Esophagus muscularis mucosa (tissue), 4 donors: ENCODE measurements around the gene LRRC43. TPM values are rescaled to one million over a fixed set of nuclear protein-coding genes. Genes with fewer than 3 reads are reported as not detected.

Source experiments
- DNase-seq: peaks from one replicate; pipeline ENCODE4 v3.0.0-alpha.2; 2017; ENCODE audit errors: extremely low spot score
- H3K27ac ChIP-seq, 4 donors: fragments of 200-600 bp; sonication (generic); replicated peaks in 1 of 4; 1 replicate in 3 of 4; 2 replicates in 1 of 4; pipeline ENCODE4 v1.5.1; 2016 to 2019; ENCODE audit warnings: mild to moderate bottlenecking in 1 of 4
- H3K27me3 ChIP-seq, 4 donors: fragments of 200-600 bp; sonication (generic); one replicate each; pipeline versions ENCODE4 v1.5.1 to v1.6.0; 2016 to 2019
- H3K36me3 ChIP-seq, 4 donors: fragments of 200-600 bp; sonication (generic); one replicate each; pipeline ENCODE4 v1.5.1; 2016 to 2019
- H3K4me1 ChIP-seq, 4 donors: fragments of 200-600 bp; sonication (generic); one replicate each; pipeline ENCODE4 v1.5.1; 2016 to 2019
- H3K4me3 ChIP-seq, 4 donors: fragments of 200-600 bp; sonication (generic); 1 replicate in 2 of 4; 2 replicates in 2 of 4; pipeline ENCODE4 v1.5.1; 2016 to 2019; ENCODE audit warnings: mild to moderate bottlenecking in 4 of 4, moderate library complexity in 1 of 4
- H3K9me3 ChIP-seq, 4 donors: fragments of 200-600 bp; sonication (generic); 1 replicate in 3 of 4; 2 replicates in 1 of 4; pipeline ENCODE4 v1.5.1; 2016 to 2019
- EP300 ChIP-seq: sonication (generic); formaldehyde crosslinking; IDR thresholded peaks from one replicate; pipeline ENCODE4 v1.6.1; 2017; ENCODE audit warnings: antibody characterized with exemption
- POLR2A ChIP-seq: fragments of 450-650 bp; IDR thresholded peaks from one replicate; pipeline ENCODE4 v1.6.1; 2017; ENCODE audit warnings: antibody characterized with exemption, moderate library complexity, mild to moderate bottlenecking, low read depth
- POLR2AphosphoS5 ChIP-seq, 2 donors: sonication (generic); formaldehyde crosslinking; IDR thresholded peaks; one replicate each; pipeline ENCODE4 v1.6.1; 2017; ENCODE audit warnings: antibody characterized with exemption in 2 of 2
- WGBS: methylation state at CpG from one replicate; pipeline ENCODE4 v1.1.5; 2018; 5-methylcytosine and 5-hydroxymethylcytosine counted together
- intact Hi-C: fragments of 100-400 bp; cut with DNase I; formaldehyde crosslinking; loops from one replicate; pipeline ENCODE4 v1.15.1; 2023
- total RNA-seq, 4 donors: library from RNA; depleted of rRNA; stranded (reverse); fragments of >200 nt; gene quantifications; one replicate each; pipeline versions ENCODE4 v1.1.0 to v1.2.1, GENCODE V29; 2016
- TF ChIP-seq, protein P1 (sequence below), 3 experiments: fragments of 200-600 bp in 2 of 3; fragments of 450-650 bp in 1 of 3; sonication (generic) in 2 of 3; IDR thresholded peaks; one replicate each; pipeline ENCODE4 v1.5.1; 2017 to 2019; ENCODE audit warnings: antibody characterized with exemption in 3 of 3, mild to moderate bottlenecking in 2 of 3, moderate library complexity in 1 of 3

LRRC43 gene
- total RNA-seq, 4 donors from 2014 or later = 0.99 to 2.5 (median 1.3) TPM; not detected in 1

GRCh38 chr12:122232691-122233090, 49.8 kb downstream of the LRRC43 start:
- H3K27ac ChIP-seq = no peak overlapping the region
- peaks cover 40 to 87% (median 75%) of the 10 kb centered on the region in 4 donors for H3K36me3 ChIP-seq
- intact Hi-C loops = no loop called here
- no peaks in the 10 kb centered on the region for H3K9me3 ChIP-seq
- TF ChIP-seq EP300 = no peak
- no peak for TF ChIP-seq POLR2AphosphoS5 (IDR thresholded peaks at IDR 0.05)
- TF ChIP-seq, protein P1, sequence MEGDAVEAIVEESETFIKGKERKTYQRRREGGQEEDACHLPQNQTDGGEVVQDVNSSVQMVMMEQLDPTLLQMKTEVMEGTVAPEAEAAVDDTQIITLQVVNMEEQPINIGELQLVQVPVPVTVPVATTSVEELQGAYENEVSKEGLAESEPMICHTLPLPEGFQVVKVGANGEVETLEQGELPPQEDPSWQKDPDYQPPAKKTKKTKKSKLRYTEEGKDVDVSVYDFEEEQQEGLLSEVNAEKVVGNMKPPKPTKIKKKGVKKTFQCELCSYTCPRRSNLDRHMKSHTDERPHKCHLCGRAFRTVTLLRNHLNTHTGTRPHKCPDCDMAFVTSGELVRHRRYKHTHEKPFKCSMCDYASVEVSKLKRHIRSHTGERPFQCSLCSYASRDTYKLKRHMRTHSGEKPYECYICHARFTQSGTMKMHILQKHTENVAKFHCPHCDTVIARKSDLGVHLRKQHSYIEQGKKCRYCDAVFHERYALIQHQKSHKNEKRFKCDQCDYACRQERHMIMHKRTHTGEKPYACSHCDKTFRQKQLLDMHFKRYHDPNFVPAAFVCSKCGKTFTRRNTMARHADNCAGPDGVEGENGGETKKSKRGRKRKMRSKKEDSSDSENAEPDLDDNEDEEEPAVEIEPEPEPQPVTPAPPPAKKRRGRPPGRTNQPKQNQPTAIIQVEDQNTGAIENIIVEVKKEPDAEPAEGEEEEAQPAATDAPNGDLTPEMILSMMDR (IDR thresholded peaks at IDR 0.05) = no peak
- TF ChIP-seq POLR2A = no peak
- no peak for DNase-seq
- H3K27me3 ChIP-seq = no peaks in the 10 kb centered on the region
- no peaks in the 10 kb centered on the region for H3K4me1 ChIP-seq
- WGBS = 91% methylated on average over 10 of the region's 10 CpGs
- H3K4me3 ChIP-seq = no peak overlapping the region

- Histone ChIP-seq H3K36me3 (peaks cover 52 to 97% (median 88%) of the 10 kb centered on the region in 4 donors), H3K9me3 (no peaks in the 10 kb centered on the region), H3K4me1 (no peaks in the 10 kb centered on the region), H3K27me3 (no peaks in the 10 kb centered on the region), H3K4me3 (no peak overlapping the region), H3K27ac (no peak overlapping the region)
- TF ChIP-seq, protein P1 (IDR thresholded peaks at IDR 0.05) = no peak
- no peak for TF ChIP-seq EP300
- TF ChIP-seq POLR2AphosphoS5 (IDR thresholded peaks at IDR 0.05) = no peak
- no peak for TF ChIP-seq POLR2A
- WGBS = 85% methylated on average over 7 of the region's 7 CpGs
- DNase-seq = no peak
- intact Hi-C loops = no loop called here
Measured at GRCh38 chr12:122235741-122236140, 52.8 kb downstream of the LRRC43 start.

GRCh38 chr12:122238861-122239260, 55.9 kb downstream of the LRRC43 start:
- H3K27me3 ChIP-seq = no peaks in the 10 kb centered on the region
- intact Hi-C loops = no loop called here
- WGBS = 98% methylated on average over 5 of the region's 5 CpGs
- no peak overlapping the region for H3K27ac ChIP-seq
- TF ChIP-seq EP300 = no peak
- no peak overlapping the region for H3K4me3 ChIP-seq
- H3K9me3 ChIP-seq = no peaks in the 10 kb centered on the region
- DNase-seq = no peak
- peaks cover 43 to 97% (median 85%) of the 10 kb centered on the region in 4 donors for H3K36me3 ChIP-seq
- no peaks in the 10 kb centered on the region for H3K4me1 ChIP-seq

DNA sequence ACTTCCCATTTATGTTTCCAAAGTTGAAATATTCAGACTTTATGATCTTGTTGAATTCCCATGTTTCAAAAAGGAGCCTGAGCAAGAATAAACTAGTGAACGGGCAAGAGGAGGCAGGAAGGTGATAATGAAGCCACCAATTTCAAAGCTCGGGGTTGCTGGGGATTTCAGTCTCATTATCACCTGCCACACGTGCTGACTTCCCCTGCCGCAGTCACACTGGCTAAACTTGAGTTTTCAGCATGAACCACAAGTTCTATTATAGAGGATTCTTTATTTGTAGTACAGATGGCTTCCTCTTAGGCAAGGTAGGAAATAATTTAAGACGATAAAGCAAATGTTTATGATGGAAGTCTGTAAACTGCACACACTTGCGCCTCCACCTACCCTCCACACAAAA, 61.0 kb downstream of the LRRC43 start:
- Histone ChIP-seq H3K9me3 (no peaks in the 10 kb centered on the region), H3K4me3 (no peak overlapping the region), H3K4me1 (no peaks in the 10 kb centered on the region), H3K27me3 (no peaks in the 10 kb centered on the region), H3K36me3 (peaks cover 34 to 83% (median 63%) of the 10 kb centered on the region in 4 donors), H3K27ac (no peak overlapping the region)
- WGBS = 90% methylated on average over 6 of the region's 6 CpGs
- DNase-seq = no peak
- intact Hi-C loops = no loop called here
- TF ChIP-seq, protein P1 (IDR thresholded peaks at IDR 0.05) = no peak
- TF ChIP-seq POLR2A (no peak), POLR2AphosphoS5 (IDR thresholded peaks at IDR 0.05) (no peak), EP300 (no peak)

DNA sequence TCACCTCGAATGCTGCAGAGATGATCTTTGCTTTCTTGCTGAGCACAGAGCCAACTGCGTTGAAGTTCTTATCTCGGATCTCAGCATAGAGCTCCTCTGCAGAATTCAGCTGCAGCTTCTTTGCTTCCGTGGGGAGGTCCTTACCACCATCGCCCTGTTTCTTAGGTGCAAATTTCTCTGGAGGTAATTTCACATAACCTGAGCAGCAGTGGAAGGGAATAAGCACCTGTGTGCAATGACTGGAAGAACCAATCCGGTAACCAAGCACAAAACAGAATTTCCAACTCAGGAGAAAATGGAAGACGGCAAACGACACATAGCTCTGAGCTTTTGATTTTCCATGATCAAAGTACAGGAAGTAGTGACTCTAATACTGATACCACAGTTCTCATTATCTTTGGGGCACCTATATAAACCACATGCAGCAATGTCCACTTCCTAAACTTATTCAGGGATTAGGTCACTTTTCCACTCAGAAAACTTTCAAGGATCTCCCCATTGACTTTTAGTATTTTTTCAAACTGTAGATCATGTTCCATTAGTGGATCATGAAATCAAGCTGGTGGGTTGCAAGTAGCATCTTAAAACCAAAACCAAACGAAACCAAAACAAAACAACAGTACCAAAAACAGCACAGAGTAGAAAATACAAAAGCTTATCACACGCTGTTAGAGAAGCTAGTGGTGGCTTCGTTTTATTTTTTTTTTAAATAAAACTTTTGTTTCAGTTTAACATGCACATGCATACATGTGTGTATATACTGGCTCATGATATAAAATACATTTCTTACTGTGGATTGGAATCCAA, 61.8 kb downstream of the LRRC43 start:
- WGBS = 91% methylated on average over 11 of the region's 11 CpGs
- no peak for DNase-seq
- Histone ChIP-seq H3K27me3 (no peaks in the 10 kb centered on the region), H3K4me3 (no peak overlapping the region), H3K4me1 (no peaks in the 10 kb centered on the region), H3K27ac (no peak overlapping the region), H3K36me3 (peaks cover 35 to 83% (median 68%) of the 10 kb centered on the region in 4 donors), H3K9me3 (no peaks in the 10 kb centered on the region)
- intact Hi-C loops = no loop called here
- TF ChIP-seq EP300 = no peak
- TF ChIP-seq, protein P1 (IDR thresholded peaks at IDR 0.05) = no peak
